K562 (cell line): ENCODE measurements around the gene CHD6. TPM values are rescaled to one million over a fixed set of nuclear protein-coding genes. Genes with fewer than 3 reads are reported as not detected.

Experiments
- ATAC-seq: fragments of 200-7000 bp; cut with Tn5 transposase; 3 replicates; pipeline ENCODE4 v1.9.1; 2020; ENCODE audit warnings: moderate library complexity
- BruUV-seq: library from RNA; stranded (reverse); fragments of 400-500 nt; replicated peaks from 2 replicates; lab custom pipeline; 2021; lab: Mats Ljungman, UMichigan
- CTCF ChIA-PET: fragments of 300-600 bp; formaldehyde crosslinking; extraction: SDS; loops from one replicate; lab custom pipeline; 2021; ENCODE audit warnings: low intra/inter-chr PET ratio; lab: Yijun Ruan, JAX
- POLR2A ChIA-PET: fragments of 300-600, 350-650 bp; sonication (Branson Sonifier 250); formaldehyde crosslinking; extraction: SDS; loops from one replicate; lab custom pipeline; 2021; ENCODE audit warnings: antibody characterized with exemption, inconsistent platforms; lab: Yijun Ruan, JAX
- DNase-seq, 4 experiments: peaks; one replicate each; pipeline versions ENCODE4 v3.0.0 to v3.0.0-alpha.2; 2011 to 2018; ENCODE audit warnings: low spot score in 3 of 4, mixed read lengths in 3 of 4; ENCODE audit errors: extremely low read depth in 1 of 4
- FAIRE-seq: peaks from 2 replicates; lab custom pipeline; 2011; peaks lifted over from hg19 to GRCh38; lab: Jason Lieb, UNC
- H2AFZ ChIP-seq: 2 replicates; pipeline ENCODE4 v1.6.0; 2011; ENCODE audit warnings: low read depth, low read length, control low read depth, inconsistent platforms
- H3K27ac ChIP-seq: fragments of 200-600 bp; 3 replicates; pipeline ENCODE4 v1.8.0; 2011; ENCODE audit warnings: low read depth, mild to moderate bottlenecking, control low read depth, inconsistent platforms, low read length, moderate library complexity, mixed read lengths; ENCODE audit errors: extremely low read depth
- H3K27me3 ChIP-seq, 2 experiments: fragments of 300-600 bp in 1 of 2; 2 replicates in 1 of 2; 3 replicates in 1 of 2; pipeline versions ENCODE4 v1.6.0 to v1.8.0; 2011; ENCODE audit warnings: inconsistent platforms in 2 of 2, low read length in 2 of 2, mild to moderate bottlenecking in 1 of 2, mixed read lengths in 1 of 2, moderate library complexity in 1 of 2; ENCODE audit not compliant: control insufficient read depth in 2 of 2, insufficient read depth in 2 of 2
- H3K36me3 ChIP-seq: fragments of 300-600 bp; 3 replicates; pipeline ENCODE4 v1.8.0; 2011; ENCODE audit warnings: mild to moderate bottlenecking, low read length, inconsistent platforms; ENCODE audit not compliant: control insufficient read depth, insufficient read depth
- H3K4me1 ChIP-seq, 2 experiments: fragments of 200-600 bp in 1 of 2; replicated peaks in 1 of 2; 2 replicates in 1 of 2; 3 replicates in 1 of 2; pipeline versions ENCODE4 v1.5.1 to v1.8.0; 2011; ENCODE audit warnings: inconsistent platforms in 2 of 2, low read length in 2 of 2, mild to moderate bottlenecking in 1 of 2, mixed read lengths in 1 of 2, moderate library complexity in 1 of 2; ENCODE audit not compliant: control insufficient read depth in 2 of 2, insufficient read depth in 2 of 2
- H3K4me2 ChIP-seq: 2 replicates; pipeline ENCODE4 v1.6.1; 2011; ENCODE audit warnings: low read length, control low read depth, inconsistent platforms, mixed read lengths; ENCODE audit not compliant: insufficient read depth
- H3K4me3 ChIP-seq: fragments of 200-600 bp; sonication (generic), shearing (Covaris generic); 2 replicates; pipeline ENCODE4 v1.5.1; 2016; ENCODE audit warnings: control low read depth, inconsistent platforms
- H3K79me2 ChIP-seq: fragments of 200-600 bp; 3 replicates; pipeline ENCODE4 v1.8.0; 2011; ENCODE audit warnings: low read length, inconsistent platforms; ENCODE audit not compliant: control insufficient read depth, insufficient read depth
- H3K9ac ChIP-seq, 2 experiments: 2 replicates each; pipeline versions ENCODE4 v1.6.0 to v1.6.1; 2011; ENCODE audit warnings: low read depth in 2 of 2, low read length in 2 of 2, control low read depth in 1 of 2, inconsistent platforms in 1 of 2, mild to moderate bottlenecking in 1 of 2, mixed read lengths in 1 of 2; ENCODE audit not compliant: insufficient read depth in 1 of 2
- H3K9me1 ChIP-seq: one replicate; pipeline ENCODE4 v1.6.0; 2011; ENCODE audit warnings: inconsistent platforms, mild to moderate bottlenecking, low read length, moderate library complexity; ENCODE audit not compliant: control insufficient read depth, insufficient read depth
- H3K9me3 ChIP-seq: replicated peaks from 2 replicates; pipeline ENCODE4 v1.5.1; 2011; ENCODE audit warnings: low read depth, low read length, inconsistent platforms; ENCODE audit not compliant: control insufficient read depth, insufficient read depth
- H4K20me1 ChIP-seq: replicated peaks from 2 replicates; pipeline ENCODE4 v1.6.1; 2011; ENCODE audit warnings: low read length, inconsistent platforms, mixed read lengths; ENCODE audit not compliant: control insufficient read depth, insufficient read depth
- ARHGAP35 ChIP-seq: fragments of 450-650 bp; IDR thresholded peaks from 2 replicates; pipeline ENCODE4 v1.6.1; 2018; ENCODE audit not compliant: partially characterized antibody
- MCM5 ChIP-seq: fragments of 450-650 bp; IDR thresholded peaks from 2 replicates; pipeline ENCODE4 v1.6.1; 2016; ENCODE audit warnings: low read depth
- PTBP1 ChIP-seq: fragments of 200-400 bp; formaldehyde crosslinking; IDR thresholded peaks from 2 replicates; pipeline ENCODE4 v1.6.1; 2017; ENCODE audit warnings: low read depth, low read length
- RAD21 ChIP-seq, 2 experiments: fragments of 250-450 bp in 1 of 2; fragments of 450-650 bp in 1 of 2; sonication (Bioruptor Pico) in 1 of 2; formaldehyde crosslinking in 1 of 2; IDR thresholded peaks in 1 of 2; conservative IDR thresholded peaks in 1 of 2; 2 replicates each; pipeline versions ENCODE4 v1.4.0 to v1.8.0; 2020 to 2022; ENCODE audit warnings: mild to moderate bottlenecking in 2 of 2, moderate library complexity in 1 of 2
- ZFP91 ChIP-seq: sonication (generic); formaldehyde crosslinking; IDR thresholded peaks from 2 replicates; pipeline ENCODE4 v1.8.0; 2022; ENCODE audit warnings: mild to moderate bottlenecking, missing genetic modification reagents
- ZNF175 ChIP-seq: fragments of 200-800 bp; sonication (Bioruptor generic); IDR thresholded peaks from 2 replicates; pipeline ENCODE4 v1.6.1; 2016; ENCODE audit warnings: low read depth, mild to moderate bottlenecking, missing genetic modification characterization, missing compliant biosample characterization
- WGBS: fragments of 100-300 bp; shearing (Covaris generic); methylation state at CpG from one replicate; pipeline ENCODE4 v1.1.6; 2016; ENCODE audit warnings: low coverage, mixed read lengths; ENCODE audit not compliant: insufficient coverage; ENCODE audit errors: missing lambda C conversion rate; 5-methylcytosine and 5-hydroxymethylcytosine counted together
- in situ Hi-C: fragments of 300-500 bp; cut with MboI; formaldehyde crosslinking; loops from 4 replicates; pipeline ENCODE4 v1.15.0; 2018; ENCODE audit warnings: inconsistent platforms, mixed read lengths
- intact Hi-C: fragments of 100-400 bp; cut with micrococcal nuclease; formaldehyde crosslinking; loops from 2 replicates; pipeline ENCODE4 v1.14.2; 2022
- polyA plus RNA-seq, 8 experiments: library from polyadenylated mRNA; depleted of rRNA in 4 of 8; stranded (reverse) in 5 of 8; unstranded in 3 of 8; fragments of >200 nt; fragmentation: Nextera tagmentation in 2 of 8; fragmentation: Illumina TruSeq in 1 of 8; extraction: Ambion mirVana in 2 of 8; extraction: Trizol in 1 of 8; gene quantifications; 2 replicates each; pipeline versions ENCODE4 v1.2.1 to v1.2.3, GENCODE V29; 2011 to 2014; ENCODE audit warnings: inconsistent platforms in 1 of 8, missing spikeins in 1 of 8
- total RNA-seq, 7 experiments: library from RNA; depleted of rRNA in 6 of 7; stranded (reverse); fragments of >200 nt in 6 of 7; fragmentation: Illumina TruSeq in 2 of 7; extraction: Trizol in 2 of 7; gene quantifications; 2 replicates each; pipeline versions ENCODE4 v1.2.1 to v1.2.3, GENCODE V29; 2011 to 2021; ENCODE audit warnings: low replicate concordance in 1 of 7
- TF ChIP-seq, protein P1 (sequence below): sonication (generic); formaldehyde crosslinking; IDR thresholded peaks from 2 replicates; pipeline ENCODE4 v1.8.0; 2022; ENCODE audit warnings: missing genetic modification reagents, mild to moderate bottlenecking, borderline replicate concordance

The CHD6 gene
- total and polyA plus RNA-seq, 9 of the 15 experiments (the other 6 are each of a cell fraction or from before 2014, with no cell fraction given), result 3.9 to 24.2 (median 12.8) TPM

- TF ChIP-seq PTBP1, result no peak
- TF ChIP-seq RAD21 (CRISPR knock-in tag; conservative IDR thresholded peaks at IDR 0.05 in 1 of 2, IDR thresholded peaks at IDR 0.05 in 1 of 2), result 0 out of 4 replicates have a peak, but pooled peaks of 1 of the 2 experiments have one; percentile 9
- Histone ChIP-seq H3K4me3 (no peak overlapping the region), H2AFZ (no peak overlapping the region), H3K9me3 (no peaks in the 10 kb centered on the region), H3K9me1 (no peaks in the 10 kb centered on the region), H3K27ac (no peak overlapping the region), H3K9ac (no peak overlapping the region), H4K20me1 (no peaks in the 10 kb centered on the region; the same call in 1 of the 2 replicates), H3K4me2 (no peak overlapping the region), H3K4me1 (peaks cover 0 to 3% of the 10 kb centered on the region in 2 experiments; a peak in 1 of 5 replicates), H3K36me3 (no peaks in the 10 kb centered on the region), H3K79me2 (no peaks in the 10 kb centered on the region), H3K27me3 (peaks cover 35 to 38% of the 10 kb centered on the region in 2 experiments; a peak in 4 of 5 replicates)
- no peak for FAIRE-seq
- 5% methylated on average over 11 of the region's 12 CpGs for WGBS
- BruUV-seq, result no TSS peak
- no peak for DNase-seq
- no peak; the same call in 1 of the 3 replicates for ATAC-seq
- POLR2A ChIA-PET, result interaction anchor here (0.7 to 1.4 kb wide), 4 partner anchors 12 to 35 kb away, joined by 3 to 4 read pairs (median 4); no protein-coding TSS in a partner anchor
- CTCF ChIA-PET, result no interaction called here
- intact Hi-C loops (no loop called here), in situ Hi-C loops (no loop called here)
Measured at GRCh38 chr20:41380551-41381193, 237.5 kb downstream of the CHD6 start.

DNA sequence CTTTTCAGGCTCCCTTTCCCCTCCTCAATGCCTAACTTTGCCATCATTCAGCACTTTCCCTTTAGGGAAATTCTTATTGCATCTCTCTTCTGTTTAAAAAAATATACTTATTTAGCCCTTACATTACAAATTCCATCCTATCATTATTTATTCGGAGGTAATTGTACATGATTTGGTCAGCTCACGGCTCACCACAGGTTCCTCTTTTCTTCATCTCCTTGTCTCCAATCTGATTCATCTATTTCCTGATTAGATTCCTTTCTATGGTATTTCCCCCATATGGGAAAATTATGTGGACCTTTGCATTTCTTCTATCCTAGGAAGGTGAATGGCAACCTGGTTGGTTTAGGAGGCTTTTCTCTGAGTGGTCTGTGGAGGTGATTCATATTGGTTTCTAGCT lies 238.6 kb downstream of the CHD6 start:
- H3K79me2 ChIP-seq, result no peaks in the 10 kb centered on the region
- 0% methylated on average over 2 of the region's 2 CpGs for WGBS
- H3K9me1 ChIP-seq, result no peaks in the 10 kb centered on the region
- no peak overlapping the region for H3K27ac ChIP-seq
- POLR2A ChIA-PET, result interaction anchor here (0.8 kb wide), 1 partner anchor 24 kb away, joined by 3 read pairs; no protein-coding TSS in a partner anchor
- no peak overlapping the region for H3K9ac ChIP-seq
- FAIRE-seq (no peak), DNase-seq (no peak), ATAC-seq (no peak)
- BruUV-seq, result no TSS peak
- no peak overlapping the region for H2AFZ ChIP-seq
- H3K27me3 ChIP-seq, result peaks cover 35 to 47% of the 10 kb centered on the region in 2 experiments; a peak in 4 of 5 replicates
- CTCF ChIA-PET, result no interaction called here
- in situ Hi-C loops (no loop called here), intact Hi-C loops (no loop called here)
- H3K9me3 ChIP-seq, result no peaks in the 10 kb centered on the region
- H3K4me1 ChIP-seq, result peaks cover 0 to 3% of the 10 kb centered on the region in 2 experiments; a peak in 1 of 5 replicates
- H3K4me3 ChIP-seq, result no peak overlapping the region
- no peaks in the 10 kb centered on the region for H3K36me3 ChIP-seq
- no peaks in the 10 kb centered on the region; the same call in 1 of the 2 replicates for H4K20me1 ChIP-seq
- H3K4me2 ChIP-seq, result no peak overlapping the region
- TF ChIP-seq ZNF175 (no peak), ZFP91 (CRISPR knock-in tag) (no peak), MCM5 (no peak), ARHGAP35 (no peak)
- TF ChIP-seq, protein P1, sequence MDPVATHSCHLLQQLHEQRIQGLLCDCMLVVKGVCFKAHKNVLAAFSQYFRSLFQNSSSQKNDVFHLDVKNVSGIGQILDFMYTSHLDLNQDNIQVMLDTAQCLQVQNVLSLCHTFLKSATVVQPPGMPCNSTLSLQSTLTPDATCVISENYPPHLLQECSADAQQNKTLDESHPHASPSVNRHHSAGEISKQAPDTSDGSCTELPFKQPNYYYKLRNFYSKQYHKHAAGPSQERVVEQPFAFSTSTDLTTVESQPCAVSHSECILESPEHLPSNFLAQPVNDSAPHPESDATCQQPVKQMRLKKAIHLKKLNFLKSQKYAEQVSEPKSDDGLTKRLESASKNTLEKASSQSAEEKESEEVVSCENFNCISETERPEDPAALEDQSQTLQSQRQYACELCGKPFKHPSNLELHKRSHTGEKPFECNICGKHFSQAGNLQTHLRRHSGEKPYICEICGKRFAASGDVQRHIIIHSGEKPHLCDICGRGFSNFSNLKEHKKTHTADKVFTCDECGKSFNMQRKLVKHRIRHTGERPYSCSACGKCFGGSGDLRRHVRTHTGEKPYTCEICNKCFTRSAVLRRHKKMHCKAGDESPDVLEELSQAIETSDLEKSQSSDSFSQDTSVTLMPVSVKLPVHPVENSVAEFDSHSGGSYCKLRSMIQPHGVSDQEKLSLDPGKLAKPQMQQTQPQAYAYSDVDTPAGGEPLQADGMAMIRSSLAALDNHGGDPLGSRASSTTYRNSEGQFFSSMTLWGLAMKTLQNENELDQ, result no peak
